ENCODE measurements around the gene ZNF618.

GRCh38 chr9:114080195-114080772 is 204.2 kb downstream of the ZNF618 start:
- TF ChIP-seq EZH2 (IDR thresholded peaks at IDR 0.05; ENCODE audit: insufficient read depth, poor library complexity, severe bottlenecking) = no peak
- TF ChIP-seq EZH2phosphoT487 (IDR thresholded peaks at IDR 0.05; ENCODE audit: insufficient read depth, low read depth) = no peak
